Caco-2 (cell line): Measurements from ENCODE around the gene SPTB. TPM values are rescaled to one million over a fixed set of nuclear protein-coding genes. Genes with fewer than 3 reads are reported as not detected.

Experiments
- BruUV-seq: library from RNA; stranded (reverse); fragments of 400-500 nt; replicated peaks from 2 replicates; lab custom pipeline; 2021; lab: Mats Ljungman, UMichigan
- CTCF ChIA-PET: fragments of 300-600 bp; sonication (Branson Sonifier 250); formaldehyde crosslinking; loops from one replicate; lab custom pipeline; 2022; ENCODE audit warnings: antibody characterized with exemption; lab: Charles Lee
- POLR2A ChIA-PET: fragments of 300-600 bp; sonication (Branson Sonifier 250); formaldehyde crosslinking; loops from one replicate; lab custom pipeline; 2022; ENCODE audit warnings: antibody characterized with exemption; lab: Charles Lee
- DNase-seq, 2 experiments: peaks; one replicate each; pipeline versions ENCODE4 v3.0.0 to v3.0.0-alpha.2; 2020 to 2022
- H3K27me3 ChIP-seq: replicated peaks from 2 replicates; pipeline ENCODE4 v1.6.0; 2011; ENCODE audit warnings: low read length; ENCODE audit not compliant: control insufficient read depth, insufficient read depth
- H3K36me3 ChIP-seq: 2 replicates; pipeline ENCODE4 v1.5.1; 2011; ENCODE audit warnings: low read length; ENCODE audit not compliant: control insufficient read depth, insufficient read depth
- H3K4me1 ChIP-seq: fragments of 250-450 bp; sonication (Bioruptor Pico); 2 replicates; pipeline ENCODE4 v1.5.1; 2020; ENCODE audit warnings: mild to moderate bottlenecking
- H3K4me3 ChIP-seq: 2 replicates; pipeline ENCODE4 v1.5.1; 2011; ENCODE audit warnings: low read depth, mild to moderate bottlenecking, control low read depth, low read length
- H3K9me3 ChIP-seq: fragments of 250-450 bp; sonication (Bioruptor Pico); 2 replicates; pipeline ENCODE4 v1.5.1; 2020; ENCODE audit warnings: mild to moderate bottlenecking, moderate library complexity
- H3K27ac Mint-ChIP-seq: one replicate; pipeline ENCODE4 v1.8.0; 2022; ENCODE audit warnings: mixed read lengths; ENCODE audit not compliant: unreplicated experiment
- H3K27me3 Mint-ChIP-seq: one replicate; pipeline ENCODE4 v1.8.0; 2022; ENCODE audit warnings: mixed read lengths; ENCODE audit not compliant: insufficient read depth, unreplicated experiment
- H3K36me3 Mint-ChIP-seq: one replicate; pipeline ENCODE4 v1.8.0; 2022; ENCODE audit warnings: mild to moderate bottlenecking, mixed read lengths; ENCODE audit not compliant: insufficient read depth, unreplicated experiment
- H3K4me1 Mint-ChIP-seq: one replicate; pipeline ENCODE4 v1.8.0; 2022; ENCODE audit warnings: low read depth, mixed read lengths; ENCODE audit not compliant: unreplicated experiment
- H3K4me3 Mint-ChIP-seq: one replicate; pipeline ENCODE4 v1.8.0; 2022; ENCODE audit warnings: mild to moderate bottlenecking, moderate library complexity, mixed read lengths; ENCODE audit not compliant: unreplicated experiment
- H3K9me3 Mint-ChIP-seq: one replicate; pipeline ENCODE4 v1.8.0; 2022; ENCODE audit warnings: mixed read lengths; ENCODE audit not compliant: unreplicated experiment
- CTCF ChIP-seq, 2 experiments: fragments of 200-600 bp in 1 of 2; IDR thresholded peaks; 1 replicate in 1 of 2; 2 replicates in 1 of 2; pipeline versions ENCODE4 v1.5.1 to v1.8.0; 2011 to 2022; ENCODE audit warnings: antibody characterized with exemption in 1 of 2, control low read depth in 1 of 2, inconsistent platforms in 1 of 2, low read depth in 1 of 2, low read length in 1 of 2, mild to moderate bottlenecking in 1 of 2, moderate library complexity in 1 of 2; ENCODE audit not compliant: insufficient read depth in 1 of 2, severe bottlenecking in 1 of 2, unreplicated experiment in 1 of 2
- intact Hi-C: fragments of 100-400 bp; cut with micrococcal nuclease; formaldehyde crosslinking; loops from one replicate; pipeline ENCODE4 v1.10.0; 2022; ENCODE audit not compliant: unreplicated experiment
- total RNA-seq: library from RNA; stranded (reverse); gene quantifications from 2 replicates; pipeline ENCODE4 v1.2.3, GENCODE V29; 2022

SPTB gene
- total RNA-seq, 1 experiment from 2014 or later: 1.7 TPM

- H3K9me3 Mint-ChIP-seq: peaks cover 13% of the 10 kb centered on the region
- H3K4me3 ChIP-seq: no peak overlapping the region
- no peaks in the 10 kb centered on the region; the same call in none of the 2 replicates for H3K36me3 ChIP-seq
- H3K27ac Mint-ChIP-seq: peak overlapping the region; percentile 91
- BruUV-seq: no TSS peak
- ChIA-PET CTCF (no interaction called here), POLR2A (no interaction called here)
- no peaks in the 10 kb centered on the region for H3K27me3 Mint-ChIP-seq
- H3K4me1 Mint-ChIP-seq: peaks cover 73% of the 10 kb centered on the region
- no peak for TF ChIP-seq CTCF (IDR thresholded peaks at IDR 0.05; ENCODE audit: insufficient read depth in 1 of 2, low read depth in 1 of 2, low read length in 1 of 2, severe bottlenecking in 1 of 2, unreplicated experiment in 1 of 2)
- intact Hi-C loops: no loop called here
- H3K9me3 ChIP-seq: peaks cover 8% of the 10 kb centered on the region
- peaks cover 68% of the 10 kb centered on the region for H3K36me3 Mint-ChIP-seq
- DNase-seq: no peak
- H3K4me1 ChIP-seq: peaks cover 82% of the 10 kb centered on the region
- H3K27me3 ChIP-seq: no peaks in the 10 kb centered on the region
- no peak overlapping the region for H3K4me3 Mint-ChIP-seq
Measured at GRCh38 chr14:64717870-64718269, 161.8 kb downstream of the SPTB start.

- H3K27me3 Mint-ChIP-seq: no peaks in the 10 kb centered on the region
- no peaks in the 10 kb centered on the region for H3K27me3 ChIP-seq
- no TSS peak for BruUV-seq
- intact Hi-C loops: no loop called here
- peaks cover 18% of the 10 kb centered on the region for H3K9me3 ChIP-seq
- H3K36me3 ChIP-seq: peaks cover 2% of the 10 kb centered on the region
- peaks cover 61% of the 10 kb centered on the region for H3K36me3 Mint-ChIP-seq
- ChIA-PET CTCF (no interaction called here), POLR2A (interaction anchor here (1.0 kb wide), 1 partner anchor 9 kb away, joined by 4 read pairs; no protein-coding TSS in a partner anchor)
- peaks cover 68% of the 10 kb centered on the region for H3K4me1 ChIP-seq
- peak in 1 of 2 experiments; percentile 18 for DNase-seq
- peak overlapping the region; percentile 62 for H3K4me3 Mint-ChIP-seq
- TF ChIP-seq CTCF (IDR thresholded peaks at IDR 0.05; ENCODE audit: insufficient read depth in 1 of 2, low read depth in 1 of 2, low read length in 1 of 2, severe bottlenecking in 1 of 2, unreplicated experiment in 1 of 2): no peak
- H3K4me3 ChIP-seq: no peak overlapping the region
- H3K9me3 Mint-ChIP-seq: peaks cover 20% of the 10 kb centered on the region
- H3K27ac Mint-ChIP-seq: peak overlapping the region; percentile 91
- H3K4me1 Mint-ChIP-seq: peaks cover 76% of the 10 kb centered on the region
Measured at GRCh38 chr14:64715628-64716412, 163.9 kb downstream of the SPTB start.

DNA sequence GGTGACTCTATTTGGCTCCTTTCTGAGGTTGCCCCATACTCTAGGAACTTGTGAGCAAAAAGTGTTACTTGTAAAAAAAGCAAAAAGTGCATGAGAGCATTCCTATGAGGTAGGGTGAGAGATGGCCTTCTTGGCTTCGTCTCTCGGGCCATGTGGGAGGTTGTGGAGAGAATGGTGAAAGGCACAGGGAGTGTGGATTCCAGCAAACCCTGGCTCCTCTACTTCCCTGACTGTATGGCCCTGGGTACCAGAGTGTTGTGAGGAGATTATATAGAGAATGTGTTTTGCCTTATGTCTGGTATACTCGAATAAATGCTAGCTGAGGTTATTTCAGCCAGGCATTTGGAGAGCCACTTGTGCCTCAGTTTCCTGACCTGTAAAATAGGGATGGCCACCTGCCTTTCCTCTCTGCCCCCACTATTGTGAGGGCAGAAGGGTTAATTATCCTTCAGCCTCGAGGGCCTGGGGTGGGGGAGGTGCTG lies 164.5 kb downstream of the SPTB start:
- peaks cover 74% of the 10 kb centered on the region for H3K4me1 Mint-ChIP-seq
- no peaks in the 10 kb centered on the region for H3K27me3 Mint-ChIP-seq
- no peak for TF ChIP-seq CTCF (IDR thresholded peaks at IDR 0.05; ENCODE audit: insufficient read depth in 1 of 2, low read depth in 1 of 2, low read length in 1 of 2, severe bottlenecking in 1 of 2, unreplicated experiment in 1 of 2)
- intact Hi-C loops: no loop called here
- DNase-seq: peak in 1 of 2 experiments; percentile 1
- H3K36me3 Mint-ChIP-seq: peaks cover 58% of the 10 kb centered on the region
- ChIA-PET POLR2A (interaction anchor here (1.0 kb wide), 1 partner anchor 10 kb away, joined by 4 read pairs; no protein-coding TSS in a partner anchor), CTCF (interaction anchor here (0.6 kb wide), 1 partner anchor 46 kb away, joined by 3 read pairs; no protein-coding TSS in a partner anchor)
- H3K4me1 ChIP-seq: peaks cover 62% of the 10 kb centered on the region
- H3K27ac Mint-ChIP-seq: peak overlapping the region; percentile 91
- peaks cover 18% of the 10 kb centered on the region for H3K9me3 ChIP-seq
- H3K4me3 Mint-ChIP-seq: peak overlapping the region; percentile 62
- no peak overlapping the region for H3K4me3 ChIP-seq
- H3K27me3 ChIP-seq: no peaks in the 10 kb centered on the region
- BruUV-seq: no TSS peak
- H3K36me3 ChIP-seq: peaks cover 2% of the 10 kb centered on the region
- H3K9me3 Mint-ChIP-seq: peaks cover 20% of the 10 kb centered on the region
